Activated naive CD8-positive, alpha-beta T cell treated with anti-CD3 and anti-CD28 coated beads, Interleukin-2, amount 50 U/mL, for 24 hours (primary cell): Measurements from ENCODE around the gene OR4F15.

Experiments used
- ATAC-seq: fragments of 150-1000 bp; cut with Tn5 transposase; one replicate; pipeline ENCODE4 v1.10.0; 2021
- DNase-seq: peaks from one replicate; pipeline ENCODE4 v3.0.0; 2021
- H3K27ac Mint-ChIP-seq: one replicate; pipeline ENCODE4 v1.8.0; 2021; ENCODE audit warnings: mild to moderate bottlenecking, mixed read lengths
- H3K27me3 Mint-ChIP-seq: one replicate; pipeline ENCODE4 v1.8.0; 2021; ENCODE audit warnings: mixed read lengths
- H3K36me3 Mint-ChIP-seq: one replicate; pipeline ENCODE4 v1.8.0; 2021; ENCODE audit warnings: low read depth, mixed read lengths
- H3K4me1 Mint-ChIP-seq: one replicate; pipeline ENCODE4 v1.8.0; 2021; ENCODE audit warnings: mixed read lengths
- H3K4me3 Mint-ChIP-seq: one replicate; pipeline ENCODE4 v1.8.0; 2021; ENCODE audit warnings: mild to moderate bottlenecking, moderate library complexity, mixed read lengths
- H3K9me3 Mint-ChIP-seq: one replicate; pipeline ENCODE4 v1.8.0; 2021; ENCODE audit warnings: mixed read lengths

Gene OR4F15

DNA sequence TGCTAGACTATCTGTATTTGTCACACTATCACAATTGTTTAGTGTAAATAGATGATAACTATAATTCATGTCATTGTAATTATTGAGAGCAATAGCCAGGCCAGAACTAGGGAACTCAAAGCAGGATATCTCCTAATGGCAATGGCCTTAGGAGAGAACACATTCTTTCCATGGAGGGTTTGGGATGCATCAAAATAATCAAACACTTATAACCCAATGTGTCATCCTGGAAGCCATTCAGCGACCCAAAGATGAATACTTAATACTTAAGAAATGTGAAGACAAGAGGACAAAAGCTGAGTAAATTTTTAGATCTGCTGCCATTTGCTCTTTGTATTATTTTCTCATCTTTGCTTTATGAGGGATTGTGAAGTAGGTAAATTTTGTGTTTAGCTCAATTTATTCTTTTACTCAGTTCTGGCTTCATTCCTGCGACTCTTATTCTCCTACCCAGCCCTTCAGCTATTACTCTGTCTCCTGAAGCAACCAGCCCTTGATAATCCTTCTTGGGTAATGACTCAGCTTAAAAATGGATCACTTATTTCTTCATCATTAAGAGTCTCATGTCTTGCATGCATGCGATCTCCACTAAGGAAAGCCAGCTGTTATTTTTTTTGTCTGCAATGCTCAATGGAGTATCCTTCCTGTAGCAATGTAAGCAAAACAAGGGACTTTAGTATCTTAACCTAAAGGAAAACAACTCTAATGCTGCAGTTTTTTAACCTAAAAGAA, 2.0 kb downstream of the OR4F15 start:
- no peak overlapping the region for H3K4me3 Mint-ChIP-seq
- no peaks in the 10 kb centered on the region for H3K36me3 Mint-ChIP-seq
- no peaks in the 10 kb centered on the region for H3K4me1 Mint-ChIP-seq
- peaks cover 4% of the 10 kb centered on the region for H3K9me3 Mint-ChIP-seq
- no peak overlapping the region for H3K27ac Mint-ChIP-seq
- ATAC-seq (no peak), DNase-seq (no peak)
- H3K27me3 Mint-ChIP-seq, result peaks cover 22% of the 10 kb centered on the region

- Mint-ChIP-seq H3K9me3 (no peaks in the 10 kb centered on the region), H3K4me3 (no peak overlapping the region), H3K27me3 (peaks cover 18% of the 10 kb centered on the region), H3K4me1 (no peaks in the 10 kb centered on the region), H3K27ac (no peak overlapping the region), H3K36me3 (no peaks in the 10 kb centered on the region)
- DNase-seq (no peak), ATAC-seq (no peak)
Observed at GRCh38 chr15:101820781-101821180, 8.8 kb downstream of the OR4F15 start.

- DNase-seq (no peak), ATAC-seq (no peak)
- no peak overlapping the region for H3K4me3 Mint-ChIP-seq
- H3K27me3 Mint-ChIP-seq, result peaks cover 21% of the 10 kb centered on the region
- no peaks in the 10 kb centered on the region for H3K4me1 Mint-ChIP-seq
- H3K36me3 Mint-ChIP-seq, result no peaks in the 10 kb centered on the region
- H3K27ac Mint-ChIP-seq, result no peak overlapping the region
- no peaks in the 10 kb centered on the region for H3K9me3 Mint-ChIP-seq
Observed at GRCh38 chr15:101827257-101827656, 15.3 kb downstream of the OR4F15 start.

DNA sequence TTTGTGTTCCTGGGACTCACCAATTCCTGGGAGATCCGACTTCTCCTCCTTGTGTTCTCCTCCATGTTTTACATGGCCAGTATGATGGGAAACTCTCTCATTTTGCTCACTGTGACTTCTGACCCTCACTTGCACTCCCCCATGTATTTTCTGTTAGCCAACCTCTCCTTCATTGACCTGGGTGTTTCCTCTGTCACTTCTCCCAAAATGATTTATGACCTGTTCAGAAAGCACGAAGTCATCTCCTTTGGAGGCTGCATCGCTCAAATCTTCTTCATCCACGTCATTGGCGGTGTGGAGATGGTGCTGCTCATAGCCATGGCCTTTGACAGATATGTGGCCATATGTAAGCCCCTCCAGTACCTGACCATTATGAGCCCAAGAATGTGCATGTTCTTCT, 16.8 kb downstream of the OR4F15 start:
- Mint-ChIP-seq H3K27ac (no peak overlapping the region), H3K9me3 (no peaks in the 10 kb centered on the region), H3K4me1 (no peaks in the 10 kb centered on the region), H3K27me3 (peaks cover 23% of the 10 kb centered on the region), H3K36me3 (no peaks in the 10 kb centered on the region), H3K4me3 (no peak overlapping the region)
- ATAC-seq (no peak), DNase-seq (no peak)

DNA sequence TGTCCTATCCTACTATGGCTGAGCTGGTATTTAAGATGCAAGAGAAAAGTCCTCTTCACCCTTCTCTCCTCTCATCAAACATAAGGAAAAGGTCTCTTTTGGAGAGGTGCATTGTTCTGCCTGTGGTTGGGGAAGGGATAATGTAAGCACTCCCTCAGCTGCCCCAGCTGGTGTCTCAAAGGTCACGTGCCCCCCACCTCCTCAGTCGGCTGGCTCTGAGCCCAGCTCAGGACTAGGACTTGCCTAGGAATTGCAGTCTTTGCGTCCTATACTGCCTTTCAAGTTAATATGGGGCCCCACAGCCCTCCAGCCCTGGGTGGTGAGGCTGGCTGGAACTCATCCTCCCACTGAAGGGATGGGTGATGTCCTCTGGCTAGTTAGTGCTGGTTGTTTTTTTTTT, 29.7 kb downstream of the OR4F15 start:
- H3K36me3 Mint-ChIP-seq, result no peaks in the 10 kb centered on the region
- no peak for DNase-seq
- H3K4me1 Mint-ChIP-seq, result no peaks in the 10 kb centered on the region
- no peak overlapping the region for H3K27ac Mint-ChIP-seq
- no peak for ATAC-seq
- H3K9me3 Mint-ChIP-seq, result no peaks in the 10 kb centered on the region
- peaks cover 32% of the 10 kb centered on the region for H3K27me3 Mint-ChIP-seq
- no peak overlapping the region for H3K4me3 Mint-ChIP-seq

GRCh38 chr15:101844916-101845315, 32.9 kb downstream of the OR4F15 start:
- H3K27me3 Mint-ChIP-seq, result peaks cover 36% of the 10 kb centered on the region
- H3K4me1 Mint-ChIP-seq, result no peaks in the 10 kb centered on the region
- no peak for DNase-seq
- no peaks in the 10 kb centered on the region for H3K9me3 Mint-ChIP-seq
- H3K4me3 Mint-ChIP-seq, result no peak overlapping the region
- no peak overlapping the region for H3K27ac Mint-ChIP-seq
- no peaks in the 10 kb centered on the region for H3K36me3 Mint-ChIP-seq
- ATAC-seq, result no peak

GRCh38 chr15:101852356-101852755, 40.4 kb downstream of the OR4F15 start:
- peaks cover 38% of the 10 kb centered on the region for H3K27me3 Mint-ChIP-seq
- no peaks in the 10 kb centered on the region for H3K4me1 Mint-ChIP-seq
- DNase-seq (no peak), ATAC-seq (no peak)
- no peak overlapping the region for H3K4me3 Mint-ChIP-seq
- H3K27ac Mint-ChIP-seq, result no peak overlapping the region
- H3K36me3 Mint-ChIP-seq, result no peaks in the 10 kb centered on the region
- H3K9me3 Mint-ChIP-seq, result no peaks in the 10 kb centered on the region
